ENCODE results near the gene OR10V1.

The OR10V1 gene

DNA sequence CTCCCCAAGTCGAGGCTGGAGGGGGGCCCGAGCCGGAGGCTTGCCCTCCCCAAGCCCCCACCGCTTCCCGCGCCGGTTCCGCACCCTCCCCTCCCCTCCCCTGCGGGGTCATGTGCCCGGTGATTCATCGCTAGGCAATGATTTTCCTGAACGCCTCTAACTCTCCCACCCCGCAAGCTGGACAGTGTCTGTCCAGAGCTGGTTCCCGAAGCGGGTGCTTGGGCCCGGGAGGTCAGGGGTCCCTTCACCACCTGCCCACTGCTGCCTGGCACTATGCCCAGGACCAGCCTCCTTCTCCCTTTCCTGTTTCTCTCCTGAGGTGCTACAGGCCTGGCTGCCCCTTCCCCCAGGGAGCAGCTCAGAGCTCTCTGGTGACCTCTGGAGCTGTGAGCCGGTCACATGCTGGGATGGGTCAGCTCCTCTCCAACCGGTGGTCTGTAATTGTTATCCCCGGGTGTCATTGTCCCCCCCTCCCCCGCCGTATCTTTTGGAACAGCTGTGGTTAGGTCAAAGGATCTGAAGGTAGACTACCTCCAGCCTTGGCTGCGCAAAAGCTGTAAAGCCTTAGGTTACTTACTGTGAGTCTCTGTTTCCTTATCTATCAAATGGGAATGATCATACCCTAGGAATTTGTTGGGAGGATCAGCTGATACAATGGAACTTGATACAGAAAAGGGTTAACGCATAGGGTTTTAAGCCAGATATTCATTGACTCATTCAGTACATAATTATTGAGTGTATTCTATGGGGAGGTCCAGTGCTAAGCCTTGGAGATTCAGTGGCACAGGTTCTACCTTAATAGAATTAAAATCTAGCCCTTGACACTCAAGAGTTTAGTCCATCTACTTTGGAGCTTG lies 42.3 kb upstream of the OR10V1 start:
- no peak for DNase-seq (ENCODE audit: insufficient read length, low spot score)
- FAIRE-seq: no peak

DNA sequence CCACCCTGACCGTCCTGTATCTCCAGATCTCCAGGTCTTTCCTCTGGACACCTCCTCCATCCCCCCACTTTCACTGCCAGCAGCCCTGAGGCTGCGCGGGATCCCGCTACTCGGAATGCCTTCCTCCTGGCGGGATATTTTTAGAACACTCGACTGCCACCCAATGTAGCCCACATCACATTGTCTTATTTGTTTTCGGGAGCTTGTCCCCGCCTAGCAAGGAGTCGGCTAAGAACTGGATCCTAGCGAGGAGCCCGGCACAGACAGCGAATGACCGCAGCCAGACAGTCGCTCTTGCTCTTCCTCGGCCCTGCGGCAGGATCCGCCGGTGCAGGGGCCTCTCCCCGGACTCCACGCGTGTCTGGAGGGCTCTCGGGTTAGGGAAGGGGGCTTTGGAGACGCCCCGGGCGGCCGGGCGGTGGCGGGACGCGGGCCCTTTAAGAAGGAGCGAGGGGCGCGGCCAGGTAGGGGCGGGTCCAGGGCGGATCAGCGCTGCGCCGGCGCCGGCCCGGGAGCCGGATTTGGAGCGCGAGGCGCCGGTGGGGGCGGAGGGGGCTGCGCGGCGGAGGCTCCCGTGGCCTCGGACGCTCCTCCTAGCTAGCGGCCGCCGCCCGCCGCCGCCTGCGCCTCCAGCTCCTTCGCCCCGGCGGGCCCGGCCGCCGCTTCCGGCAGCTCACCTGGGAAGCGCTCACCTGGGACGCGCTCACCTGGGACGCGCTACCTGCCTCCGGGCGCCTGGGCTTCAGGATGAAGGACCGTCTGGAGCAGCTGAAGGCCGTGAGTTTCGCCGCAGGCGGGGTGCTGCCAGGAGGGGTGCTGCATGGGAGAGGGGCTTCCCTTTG lies 41.4 kb upstream of the OR10V1 start, which contains the start of gene STX3:
TSS of gene STX3 (plus strand) at position 518 of the 842 bp plus-strand sequence. CDS start at position 748, 230 bp downstream.
- DNase-seq (ENCODE audit: insufficient read length, low spot score): peak; percentile 77
- TF ChIP-seq, protein P1, sequence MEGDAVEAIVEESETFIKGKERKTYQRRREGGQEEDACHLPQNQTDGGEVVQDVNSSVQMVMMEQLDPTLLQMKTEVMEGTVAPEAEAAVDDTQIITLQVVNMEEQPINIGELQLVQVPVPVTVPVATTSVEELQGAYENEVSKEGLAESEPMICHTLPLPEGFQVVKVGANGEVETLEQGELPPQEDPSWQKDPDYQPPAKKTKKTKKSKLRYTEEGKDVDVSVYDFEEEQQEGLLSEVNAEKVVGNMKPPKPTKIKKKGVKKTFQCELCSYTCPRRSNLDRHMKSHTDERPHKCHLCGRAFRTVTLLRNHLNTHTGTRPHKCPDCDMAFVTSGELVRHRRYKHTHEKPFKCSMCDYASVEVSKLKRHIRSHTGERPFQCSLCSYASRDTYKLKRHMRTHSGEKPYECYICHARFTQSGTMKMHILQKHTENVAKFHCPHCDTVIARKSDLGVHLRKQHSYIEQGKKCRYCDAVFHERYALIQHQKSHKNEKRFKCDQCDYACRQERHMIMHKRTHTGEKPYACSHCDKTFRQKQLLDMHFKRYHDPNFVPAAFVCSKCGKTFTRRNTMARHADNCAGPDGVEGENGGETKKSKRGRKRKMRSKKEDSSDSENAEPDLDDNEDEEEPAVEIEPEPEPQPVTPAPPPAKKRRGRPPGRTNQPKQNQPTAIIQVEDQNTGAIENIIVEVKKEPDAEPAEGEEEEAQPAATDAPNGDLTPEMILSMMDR (IDR thresholded peaks at IDR 0.05; ENCODE audit: insufficient read depth, missing control alignments): no peak
- no peak for FAIRE-seq

More for the DNA sequence above, 42.3 kb upstream of the OR10V1 start:
- TF ChIP-seq, protein P1 (IDR thresholded peaks at IDR 0.05; ENCODE audit: insufficient read depth, missing control alignments): no peak

DNA sequence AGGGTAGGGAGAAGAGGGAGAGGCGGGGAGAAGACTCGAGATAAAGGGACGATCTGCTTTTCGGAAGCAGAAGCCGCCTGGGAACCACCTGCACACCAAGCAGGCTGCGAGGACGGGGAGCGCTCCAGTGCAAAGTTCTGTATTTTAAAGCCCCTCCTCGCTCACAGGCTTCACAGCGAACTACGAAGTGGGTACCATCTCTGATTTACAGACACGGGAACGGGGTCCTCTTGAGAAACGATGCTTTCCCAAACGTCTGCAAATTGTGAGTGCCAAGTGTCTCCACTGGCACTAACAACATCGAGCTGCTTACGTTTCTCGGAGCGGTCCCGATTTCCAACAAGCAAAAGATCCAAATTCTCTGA lies 40.8 kb upstream of the OR10V1 start:
- TF ChIP-seq, protein P1 (IDR thresholded peaks at IDR 0.05; ENCODE audit: insufficient read depth, missing control alignments): no peak
- DNase-seq (ENCODE audit: insufficient read length, low spot score) (no peak), FAIRE-seq (no peak)

DNA sequence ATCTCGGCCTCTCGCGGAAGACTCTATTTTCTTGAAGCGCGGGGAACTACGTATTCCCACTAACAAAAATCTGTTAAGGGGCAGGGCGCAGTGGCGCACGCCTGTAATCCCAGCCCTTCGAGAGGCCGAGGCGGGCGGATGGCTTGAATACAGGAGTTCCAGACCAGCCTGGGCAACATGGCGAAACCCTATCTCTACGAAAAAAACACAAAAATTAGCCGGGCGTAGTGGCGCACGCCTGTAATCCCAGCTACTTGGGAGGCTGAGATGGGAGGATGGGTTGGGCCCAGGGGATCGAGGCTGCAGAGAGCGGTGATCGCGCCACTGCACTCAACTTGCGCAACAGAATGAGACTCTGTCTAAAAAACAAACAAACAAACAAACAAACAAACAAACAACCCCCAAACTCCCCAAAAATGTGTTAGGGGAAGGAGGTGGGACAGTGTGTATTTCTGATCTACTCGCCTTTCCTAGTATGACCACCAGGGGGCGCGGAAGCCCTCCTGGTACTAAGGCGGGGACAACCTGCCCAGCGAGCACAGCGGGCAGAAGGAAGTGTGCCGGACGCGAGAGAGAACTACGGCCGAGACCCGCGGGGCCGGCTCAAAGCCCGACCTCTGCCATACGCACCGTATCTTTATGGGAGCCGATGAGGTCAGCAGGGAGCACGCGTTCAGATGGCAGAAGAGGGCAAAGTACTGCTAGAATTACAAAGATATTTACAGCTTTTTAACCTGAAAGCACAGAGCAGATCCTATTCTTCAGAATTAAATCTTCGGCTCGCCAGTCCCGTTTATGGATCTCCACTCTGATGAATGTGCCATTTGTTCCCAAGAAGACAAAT lies 40.2 kb upstream of the OR10V1 start:
- TF ChIP-seq, protein P1 (IDR thresholded peaks at IDR 0.05; ENCODE audit: insufficient read depth, missing control alignments): peak; percentile 82
- DNase-seq (ENCODE audit: insufficient read length, low spot score) (peak; percentile 80), FAIRE-seq (no peak)

DNA sequence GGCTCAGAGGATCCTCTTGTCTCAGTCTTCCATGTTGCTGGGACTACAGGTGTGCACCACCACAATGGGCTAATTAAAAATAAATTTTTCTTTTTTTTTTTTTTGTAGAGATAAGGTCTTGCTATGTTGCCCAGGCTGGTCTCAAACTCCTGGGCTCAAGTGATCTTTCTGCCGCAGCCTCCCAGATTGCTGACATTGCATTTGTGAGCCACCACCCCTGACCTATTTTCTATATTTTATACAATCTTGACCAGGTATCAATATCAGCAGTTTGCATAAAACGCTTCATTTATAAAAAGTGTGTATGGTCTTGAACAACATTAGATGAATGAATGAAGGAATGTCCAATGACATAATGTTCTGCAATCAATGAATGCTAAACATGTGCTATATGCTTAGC lies 32.5 kb upstream of the OR10V1 start:
- DNase-seq (ENCODE audit: insufficient read length, low spot score) (no peak), FAIRE-seq (no peak)
- TF ChIP-seq, protein P1 (IDR thresholded peaks at IDR 0.05; ENCODE audit: insufficient read depth, missing control alignments): no peak

DNA sequence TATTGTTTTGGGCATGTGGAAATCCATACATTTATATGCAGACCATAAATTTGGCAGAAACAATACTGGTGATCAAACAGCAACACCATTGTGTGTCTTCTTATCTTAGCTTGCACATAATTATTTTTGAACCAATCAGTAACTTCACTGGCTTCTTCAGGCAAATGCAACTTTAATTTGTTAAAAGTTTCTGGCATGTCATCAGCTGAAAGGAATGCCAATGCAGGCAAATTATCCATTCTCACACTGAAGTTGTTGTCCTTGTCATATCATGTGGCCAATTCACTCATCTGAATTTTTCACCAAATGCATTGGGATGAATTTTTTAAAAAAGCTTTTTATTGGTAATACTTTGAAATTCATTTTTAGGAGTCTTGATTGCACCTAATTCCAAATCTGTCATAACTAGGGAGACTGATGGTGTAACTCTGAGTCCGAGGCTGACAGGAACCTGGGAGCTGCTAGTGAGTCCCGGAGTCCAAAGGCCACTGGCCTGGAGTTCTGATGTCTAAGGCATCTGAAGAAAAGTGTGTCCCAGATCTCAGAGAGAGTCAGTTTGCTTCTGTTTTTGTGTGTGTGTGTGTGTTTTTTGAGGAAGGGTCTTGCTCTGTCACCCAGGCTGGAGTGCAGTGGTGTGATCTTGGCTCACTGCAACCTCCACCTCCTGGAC lies 17.4 kb upstream of the OR10V1 start:
- FAIRE-seq (no peak), DNase-seq (ENCODE audit: insufficient read length, low spot score) (no peak)
- TF ChIP-seq, protein P1 (IDR thresholded peaks at IDR 0.05; ENCODE audit: insufficient read depth, missing control alignments): no peak

All from D721Med (cell line).